HG03354 (cell line): Measurements from ENCODE around the gene RCC1.
"Not testable (repeated sequence)": the region's sequence is repeated elsewhere in the genome, so short reads cannot be mapped to it uniquely, and the experiment has no call there.

Experiments used
- ATAC-seq: cut with Tn5 transposase; IDR thresholded peaks from one replicate; pipeline ENCODE4 v1.9.1; 2021; ENCODE audit warnings: mild to moderate bottlenecking; ENCODE audit not compliant: unreplicated experiment, poor library complexity, severe bottlenecking

The RCC1 gene

GRCh38 chr1:28505406-28506187, at the start of gene RCC1:
Gene RCC1 (plus strand): TSS chr1:28506043. CDS start chr1:28529867, 23,824 bp downstream.
- ATAC-seq, result peak; percentile 85

GRCh38 chr1:28456078-28456477, 49.8 kb upstream of the RCC1 start:
- ATAC-seq, result no peak

GRCh38 chr1:28457678-28458077, 48.2 kb upstream of the RCC1 start:
- ATAC-seq, result no peak

- no peak for ATAC-seq
Observed at GRCh38 chr1:28458237-28459228, 47.3 kb upstream of the RCC1 start.

- ATAC-seq, result no peak
Observed at GRCh38 chr1:28466226-28466778, 39.5 kb upstream of the RCC1 start.

GRCh38 chr1:28470146-28470545, 35.7 kb upstream of the RCC1 start:
- no peak for ATAC-seq

- not testable (repeated sequence) for ATAC-seq
Observed at GRCh38 chr1:28479497-28479896, 26.3 kb upstream of the RCC1 start.

GRCh38 chr1:28480308-28480707, 25.5 kb upstream of the RCC1 start:
- ATAC-seq, result no peak

GRCh38 chr1:28482138-28482537, 23.7 kb upstream of the RCC1 start:
- no peak for ATAC-seq

GRCh38 chr1:28482702-28483101, 23.1 kb upstream of the RCC1 start:
- ATAC-seq, result no peak

GRCh38 chr1:28494737-28495136, 11.1 kb upstream of the RCC1 start:
- no peak for ATAC-seq

- no peak for ATAC-seq
Observed at GRCh38 chr1:28499553-28499952, 6.3 kb upstream of the RCC1 start.

- no peak for ATAC-seq
Observed at GRCh38 chr1:28501925-28502324, 3.9 kb upstream of the RCC1 start.

GRCh38 chr1:28503117-28503516, 2.7 kb upstream of the RCC1 start:
- no peak for ATAC-seq

GRCh38 chr1:28506907-28507246, 1.0 kb downstream of the RCC1 start:
- ATAC-seq, result no peak

GRCh38 chr1:28507247-28507645, 1.4 kb downstream of the RCC1 start:
- no peak for ATAC-seq

- no peak for ATAC-seq
Observed at GRCh38 chr1:28507646-28508434, 2.0 kb downstream of the RCC1 start.

- ATAC-seq, result no peak
Observed at GRCh38 chr1:28508435-28508754, 2.6 kb downstream of the RCC1 start.

- no peak for ATAC-seq
Observed at GRCh38 chr1:28509705-28510272, 3.9 kb downstream of the RCC1 start.
